Measurements from ENCODE around the gene MLKL. TPM values are rescaled to one million over a fixed set of nuclear protein-coding genes. Genes with fewer than 3 reads are reported as not detected.

Gene MLKL
- polyA plus RNA-seq, 3 donors: 33.6 to 136 (median 37.8) TPM

- 96% methylated on average over 25 of the region's 27 CpGs for WGBS (ENCODE audit: insufficient coverage)
Measured at GRCh38 chr16:74718741-74719610, 18.3 kb upstream of the MLKL start.

DNA sequence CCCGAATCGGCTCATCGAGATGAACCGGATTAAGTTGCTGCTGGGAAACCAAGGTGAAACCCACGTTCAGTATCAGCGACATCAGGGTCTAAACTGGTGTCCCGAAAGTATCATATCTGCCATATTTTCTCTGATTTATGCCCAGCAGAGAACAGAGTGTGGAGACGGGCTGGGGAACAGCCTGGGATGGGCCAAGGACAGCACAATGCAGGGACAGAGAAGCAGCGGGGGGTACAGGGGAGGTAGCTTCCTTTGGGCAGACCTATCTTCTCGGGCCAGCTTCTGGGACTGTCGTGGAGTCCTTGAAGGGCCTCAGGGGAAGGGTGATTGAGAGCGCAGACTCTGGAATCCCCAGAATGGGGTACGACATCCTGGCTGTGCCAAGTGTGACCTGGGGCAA, 17.5 kb upstream of the MLKL start:
- intact Hi-C loops (cut with micrococcal nuclease): no loop called here
- no peak overlapping the region for H3K4me3 Mint-ChIP-seq
- TF ChIP-seq, protein P1, sequence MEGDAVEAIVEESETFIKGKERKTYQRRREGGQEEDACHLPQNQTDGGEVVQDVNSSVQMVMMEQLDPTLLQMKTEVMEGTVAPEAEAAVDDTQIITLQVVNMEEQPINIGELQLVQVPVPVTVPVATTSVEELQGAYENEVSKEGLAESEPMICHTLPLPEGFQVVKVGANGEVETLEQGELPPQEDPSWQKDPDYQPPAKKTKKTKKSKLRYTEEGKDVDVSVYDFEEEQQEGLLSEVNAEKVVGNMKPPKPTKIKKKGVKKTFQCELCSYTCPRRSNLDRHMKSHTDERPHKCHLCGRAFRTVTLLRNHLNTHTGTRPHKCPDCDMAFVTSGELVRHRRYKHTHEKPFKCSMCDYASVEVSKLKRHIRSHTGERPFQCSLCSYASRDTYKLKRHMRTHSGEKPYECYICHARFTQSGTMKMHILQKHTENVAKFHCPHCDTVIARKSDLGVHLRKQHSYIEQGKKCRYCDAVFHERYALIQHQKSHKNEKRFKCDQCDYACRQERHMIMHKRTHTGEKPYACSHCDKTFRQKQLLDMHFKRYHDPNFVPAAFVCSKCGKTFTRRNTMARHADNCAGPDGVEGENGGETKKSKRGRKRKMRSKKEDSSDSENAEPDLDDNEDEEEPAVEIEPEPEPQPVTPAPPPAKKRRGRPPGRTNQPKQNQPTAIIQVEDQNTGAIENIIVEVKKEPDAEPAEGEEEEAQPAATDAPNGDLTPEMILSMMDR (IDR thresholded peaks at IDR 0.05): no peak
- H3K4me1 Mint-ChIP-seq: peaks cover 9% of the 10 kb centered on the region
- no peaks in the 10 kb centered on the region for H3K9me3 ChIP-seq (replicated peaks in 1 of 2; ENCODE audit: control insufficient read depth in 1 of 2, insufficient read depth in 1 of 2, low read length in 2 of 2)
- H3K27ac ChIP-seq (ENCODE audit: low read depth in 1 of 2, low read length in 2 of 2): no peak overlapping the region
- no peak overlapping the region for H3K4me3 ChIP-seq (replicated peaks in 1 of 3; ENCODE audit: low read depth in 2 of 3, low read length in 3 of 3)
- H3K79me2 ChIP-seq (ENCODE audit: insufficient read depth, low read length): no peaks in the 10 kb centered on the region
- no peaks in the 10 kb centered on the region for H3K27me3 ChIP-seq (ENCODE audit: control insufficient read depth in 2 of 2, insufficient read depth in 2 of 2, low read length in 2 of 2)
- no peaks in the 10 kb centered on the region for H3K36me3 ChIP-seq (replicated peaks in 1 of 2; ENCODE audit: control insufficient read depth in 1 of 2, insufficient read depth in 2 of 2, low read length in 2 of 2)
- no peak overlapping the region for H2AFZ ChIP-seq (ENCODE audit: insufficient read depth, low read depth, low read length, poor library complexity, severe bottlenecking)
- no peak for DNase-seq
- H3K9me3 Mint-ChIP-seq: peaks cover 0 to 2% (median 0%) of the 10 kb centered on the region in 7 donors
- H3K27me3 Mint-ChIP-seq (ENCODE audit: low read depth in 3 of 3): peaks cover 3 to 4% (median 3%) of the 10 kb centered on the region in 3 donors
- H3K9ac ChIP-seq (ENCODE audit: insufficient read depth, low read length, poor library complexity, severe bottlenecking): no peak overlapping the region
- H4K20me1 ChIP-seq (ENCODE audit: insufficient read depth, low read length): no peaks in the 10 kb centered on the region
- no peaks in the 10 kb centered on the region for H3K4me1 ChIP-seq (ENCODE audit: control insufficient read depth in 1 of 2, insufficient read depth in 2 of 2, low read length in 2 of 2)
- WGBS (ENCODE audit: insufficient coverage): 98% methylated on average over 13 of the region's 13 CpGs
- no peak overlapping the region for H3K27ac Mint-ChIP-seq
- no peak overlapping the region for H3K4me2 ChIP-seq (replicated peaks; ENCODE audit: extremely low read depth, low read length, poor library complexity, severe bottlenecking)
- H3K36me3 Mint-ChIP-seq: no peaks in the 10 kb centered on the region

More at GRCh38 chr16:74718741-74719610, 18.3 kb upstream of the MLKL start:
- Histone ChIP-seq H3K27me3 (ENCODE audit: control insufficient read depth in 2 of 2, insufficient read depth in 2 of 2, low read length in 2 of 2) (no peaks in the 10 kb centered on the region), H3K4me2 (replicated peaks; ENCODE audit: extremely low read depth, low read length, poor library complexity, severe bottlenecking) (no peak overlapping the region), H4K20me1 (ENCODE audit: insufficient read depth, low read length) (no peaks in the 10 kb centered on the region), H3K79me2 (ENCODE audit: insufficient read depth, low read length) (no peaks in the 10 kb centered on the region), H3K4me3 (replicated peaks in 1 of 3; ENCODE audit: low read depth in 2 of 3, low read length in 3 of 3) (no peak overlapping the region), H2AFZ (ENCODE audit: insufficient read depth, low read depth, low read length, poor library complexity, severe bottlenecking) (no peak overlapping the region), H3K4me1 (ENCODE audit: control insufficient read depth in 1 of 2, insufficient read depth in 2 of 2, low read length in 2 of 2) (no peaks in the 10 kb centered on the region), H3K9me3 (replicated peaks in 1 of 2; ENCODE audit: control insufficient read depth in 1 of 2, insufficient read depth in 1 of 2, low read length in 2 of 2) (no peaks in the 10 kb centered on the region), H3K36me3 (replicated peaks in 1 of 2; ENCODE audit: control insufficient read depth in 1 of 2, insufficient read depth in 2 of 2, low read length in 2 of 2) (no peaks in the 10 kb centered on the region), H3K9ac (ENCODE audit: insufficient read depth, low read length, poor library complexity, severe bottlenecking) (no peak overlapping the region), H3K27ac (ENCODE audit: low read depth in 1 of 2, low read length in 2 of 2) (no peak overlapping the region)
- peaks cover 3 to 4% (median 3%) of the 10 kb centered on the region in 3 donors for H3K27me3 Mint-ChIP-seq (ENCODE audit: low read depth in 3 of 3)
- intact Hi-C loops (cut with micrococcal nuclease): no loop called here
- peaks cover 0 to 2% (median 0%) of the 10 kb centered on the region in 7 donors for H3K9me3 Mint-ChIP-seq
- H3K27ac Mint-ChIP-seq: no peak overlapping the region
- no peaks in the 10 kb centered on the region for H3K36me3 Mint-ChIP-seq
- TF ChIP-seq, protein P1 (IDR thresholded peaks at IDR 0.05): no peak
- no peak for DNase-seq
- H3K4me3 Mint-ChIP-seq: no peak overlapping the region
- H3K4me1 Mint-ChIP-seq: peaks cover 14% of the 10 kb centered on the region
